ENCODE measurements around the gene RPS6KA5.

Gene RPS6KA5

DNA sequence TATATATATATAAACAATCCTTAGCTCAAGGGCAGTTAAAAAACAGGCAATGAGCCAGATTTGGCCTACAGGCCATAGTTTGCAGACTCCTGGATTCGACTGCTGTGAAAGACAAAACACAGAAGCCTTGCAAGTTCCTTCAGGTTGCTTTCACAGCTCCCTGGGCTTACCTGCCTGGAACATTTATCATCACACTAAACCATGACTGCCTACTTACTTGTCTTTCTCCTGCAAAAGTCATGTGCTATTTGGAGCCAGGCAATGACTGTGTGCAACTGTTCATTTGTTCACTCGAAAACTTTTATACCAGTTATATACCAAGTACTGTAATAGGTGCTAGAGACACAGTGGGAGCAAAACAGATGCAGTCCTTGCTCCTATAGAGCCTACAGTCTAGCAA lies 2.2 kb upstream of the RPS6KA5 start:
- no peaks in the 10 kb centered on the region for H3K36me3 ChIP-seq (ENCODE audit: control insufficient read depth in 1 of 2, insufficient read depth in 2 of 2, low read length in 2 of 2)
- no peak overlapping the region for H2AFZ ChIP-seq (ENCODE audit: insufficient read depth, low read length, poor library complexity)
- H4K8ac ChIP-seq (ENCODE audit: low read depth, low read length), result no peak overlapping the region
- no peak overlapping the region for H3K4me3 ChIP-seq (ENCODE audit: low read depth, low read length)
- H3K23ac ChIP-seq (ENCODE audit: low read length), result no peak overlapping the region
- no peak overlapping the region for H4K91ac ChIP-seq (ENCODE audit: low read depth, low read length)
- no peak overlapping the region for H3K4me2 ChIP-seq (ENCODE audit: low read length)
- H3K79me1 ChIP-seq (ENCODE audit: low read length), result peaks cover 5% of the 10 kb centered on the region
- no peak overlapping the region for H2BK12ac ChIP-seq (ENCODE audit: low read length)
- no peak overlapping the region for H4K12ac ChIP-seq (ENCODE audit: low read depth, low read length)
- H3K4ac ChIP-seq (ENCODE audit: low read depth, low read length), result no peak overlapping the region
- H3K18ac ChIP-seq (ENCODE audit: low read length), result no peak overlapping the region
- H2BK5ac ChIP-seq (ENCODE audit: low read depth, low read length, poor library complexity), result no peak overlapping the region
- H3K4me1 ChIP-seq (ENCODE audit: control insufficient read depth in 1 of 2, insufficient read depth in 2 of 2, low read length in 2 of 2), result no peaks in the 10 kb centered on the region
- no peaks in the 10 kb centered on the region for H3K27me3 ChIP-seq (ENCODE audit: insufficient read depth, low read length)
- no CpG with 5 or more reads among the region's 2 CpGs for WGBS (ENCODE audit: extremely low coverage, insufficient coverage, insufficient read length)
- H2BK120ac ChIP-seq (ENCODE audit: insufficient read depth, low read length, poor library complexity), result no peak overlapping the region
- H3K9ac ChIP-seq (ENCODE audit: low read length), result no peak overlapping the region
- no peak overlapping the region for H2AK5ac ChIP-seq (ENCODE audit: low read length)
- peaks cover 4% of the 10 kb centered on the region for H3K79me2 ChIP-seq (ENCODE audit: control insufficient read depth, insufficient read depth, low read length, poor library complexity)
- no peak overlapping the region for H3K27ac ChIP-seq (ENCODE audit: low read depth, low read length)
- DNase-seq, result no peak
- H3K14ac ChIP-seq (ENCODE audit: low read length), result no peak overlapping the region
- H3K9me3 ChIP-seq (ENCODE audit: insufficient read depth, low read depth, low read length), result no peaks in the 10 kb centered on the region

- H2BK12ac ChIP-seq (ENCODE audit: low read length), result no peak overlapping the region
- H3K36me3 ChIP-seq (ENCODE audit: control insufficient read depth in 1 of 2, insufficient read depth in 2 of 2, low read length in 2 of 2), result no peaks in the 10 kb centered on the region
- no peak overlapping the region for H3K4ac ChIP-seq (ENCODE audit: low read depth, low read length)
- H3K14ac ChIP-seq (ENCODE audit: low read length), result no peak overlapping the region
- no peak overlapping the region for H2BK120ac ChIP-seq (ENCODE audit: insufficient read depth, low read length, poor library complexity)
- no peak overlapping the region for H3K9ac ChIP-seq (ENCODE audit: low read length)
- H2AFZ ChIP-seq (ENCODE audit: insufficient read depth, low read length, poor library complexity), result no peak overlapping the region
- peaks cover 4% of the 10 kb centered on the region for H3K79me2 ChIP-seq (ENCODE audit: control insufficient read depth, insufficient read depth, low read length, poor library complexity)
- H2AK5ac ChIP-seq (ENCODE audit: low read length), result no peak overlapping the region
- no peaks in the 10 kb centered on the region for H3K9me3 ChIP-seq (ENCODE audit: insufficient read depth, low read depth, low read length)
- H3K27ac ChIP-seq (ENCODE audit: low read depth, low read length), result no peak overlapping the region
- H3K4me2 ChIP-seq (ENCODE audit: low read length), result peak overlapping the region; percentile 96
- H4K12ac ChIP-seq (ENCODE audit: low read depth, low read length), result no peak overlapping the region
- H3K23ac ChIP-seq (ENCODE audit: low read length), result no peak overlapping the region
- peaks cover 5% of the 10 kb centered on the region for H3K79me1 ChIP-seq (ENCODE audit: low read length)
- H2BK5ac ChIP-seq (ENCODE audit: low read depth, low read length, poor library complexity), result no peak overlapping the region
- no peak overlapping the region for H3K18ac ChIP-seq (ENCODE audit: low read length)
- no peaks in the 10 kb centered on the region for H3K27me3 ChIP-seq (ENCODE audit: insufficient read depth, low read length)
- H4K8ac ChIP-seq (ENCODE audit: low read depth, low read length), result no peak overlapping the region
- DNase-seq, result no peak
- peak overlapping the region; percentile 57 for H3K4me3 ChIP-seq (ENCODE audit: low read depth, low read length)
- no CpG with 5 or more reads among the region's 26 CpGs for WGBS (ENCODE audit: extremely low coverage, insufficient coverage, insufficient read length)
- no peaks in the 10 kb centered on the region for H3K4me1 ChIP-seq (ENCODE audit: control insufficient read depth in 1 of 2, insufficient read depth in 2 of 2, low read length in 2 of 2)
- H4K91ac ChIP-seq (ENCODE audit: low read depth, low read length), result no peak overlapping the region
These were observed 831 bp upstream of the RPS6KA5 start for GRCh38 chr14:91061056-91061887.

DNA sequence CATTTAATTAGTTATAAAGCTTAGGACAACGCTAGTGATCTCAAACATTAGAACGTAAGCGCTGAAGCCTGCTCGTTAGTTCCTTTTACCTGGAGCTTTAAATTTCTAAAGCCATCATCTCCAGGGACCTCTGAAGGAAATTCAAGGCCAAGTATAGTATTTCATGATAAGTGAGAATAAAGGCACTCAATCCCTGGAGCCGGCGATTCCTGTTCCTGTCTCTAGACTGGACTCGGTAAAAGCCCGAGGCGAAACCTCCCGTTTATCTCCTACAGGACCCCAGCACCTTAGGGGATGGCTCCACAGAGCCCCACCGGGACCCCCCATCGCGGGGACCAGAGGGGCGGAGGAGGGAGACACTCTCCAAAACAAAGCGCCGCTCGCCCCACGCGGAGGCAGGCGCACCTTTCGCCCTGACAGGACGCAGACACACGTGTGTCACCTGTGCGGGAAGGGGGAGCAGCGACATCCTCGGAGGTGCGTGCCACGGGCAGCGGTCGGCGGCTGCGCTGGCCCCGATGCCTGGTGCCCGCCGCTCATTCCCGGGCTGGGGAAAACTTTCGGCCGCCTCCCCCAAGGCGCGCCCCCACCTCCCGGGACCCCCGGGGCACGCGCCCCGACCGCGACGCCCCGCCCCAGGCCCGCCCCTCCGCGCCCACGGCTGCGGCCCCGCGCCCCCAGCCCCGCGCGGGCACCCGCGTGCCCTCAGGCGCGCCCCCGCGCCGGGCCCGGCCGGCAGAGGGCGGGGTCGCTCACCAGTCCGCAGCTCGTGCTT lies 678 bp downstream of the RPS6KA5 start:
- no CpG with 5 or more reads among the region's 72 CpGs for WGBS (ENCODE audit: extremely low coverage, insufficient coverage, insufficient read length)

GRCh38 chr14:91058042-91058581 lies 2.3 kb downstream of the RPS6KA5 start:
- H4K8ac ChIP-seq (ENCODE audit: low read depth, low read length), result no peak overlapping the region
- no peak overlapping the region for H3K14ac ChIP-seq (ENCODE audit: low read length)
- H3K4me3 ChIP-seq (ENCODE audit: low read depth, low read length), result no peak overlapping the region
- H3K23ac ChIP-seq (ENCODE audit: low read length), result no peak overlapping the region
- no peaks in the 10 kb centered on the region for H3K9me3 ChIP-seq (ENCODE audit: insufficient read depth, low read depth, low read length)
- no peak overlapping the region for H3K9ac ChIP-seq (ENCODE audit: low read length)
- no peak overlapping the region for H3K4ac ChIP-seq (ENCODE audit: low read depth, low read length)
- no peak overlapping the region for H4K91ac ChIP-seq (ENCODE audit: low read depth, low read length)
- no peak overlapping the region for H3K4me2 ChIP-seq (ENCODE audit: low read length)
- H4K12ac ChIP-seq (ENCODE audit: low read depth, low read length), result no peak overlapping the region
- no peak overlapping the region for H2BK12ac ChIP-seq (ENCODE audit: low read length)
- H3K36me3 ChIP-seq (ENCODE audit: control insufficient read depth in 1 of 2, insufficient read depth in 2 of 2, low read length in 2 of 2), result no peaks in the 10 kb centered on the region
- no peaks in the 10 kb centered on the region for H3K27me3 ChIP-seq (ENCODE audit: insufficient read depth, low read length)
- H3K18ac ChIP-seq (ENCODE audit: low read length), result no peak overlapping the region
- peaks cover 4% of the 10 kb centered on the region for H3K79me2 ChIP-seq (ENCODE audit: control insufficient read depth, insufficient read depth, low read length, poor library complexity)
- no peak overlapping the region for H2BK120ac ChIP-seq (ENCODE audit: insufficient read depth, low read length, poor library complexity)
- WGBS (ENCODE audit: extremely low coverage, insufficient coverage, insufficient read length), result no CpG with 5 or more reads among the region's 6 CpGs
- H2AFZ ChIP-seq (ENCODE audit: insufficient read depth, low read length, poor library complexity), result no peak overlapping the region
- no peaks in the 10 kb centered on the region for H3K4me1 ChIP-seq (ENCODE audit: control insufficient read depth in 1 of 2, insufficient read depth in 2 of 2, low read length in 2 of 2)
- no peak overlapping the region for H2BK5ac ChIP-seq (ENCODE audit: low read depth, low read length, poor library complexity)
- no peak overlapping the region for H2AK5ac ChIP-seq (ENCODE audit: low read length)
- H3K27ac ChIP-seq (ENCODE audit: low read depth, low read length), result no peak overlapping the region
- peak; percentile 41 to 75 for DNase-seq
- H3K79me1 ChIP-seq (ENCODE audit: low read length), result peaks cover 5% of the 10 kb centered on the region

More for the DNA sequence above, 678 bp downstream of the RPS6KA5 start:
- H3K9ac ChIP-seq (ENCODE audit: low read length), result peak overlapping the region; percentile 89
- no peak overlapping the region for H3K23ac ChIP-seq (ENCODE audit: low read length)
- no peak overlapping the region for H2BK120ac ChIP-seq (ENCODE audit: insufficient read depth, low read length, poor library complexity)
- H3K4me3 ChIP-seq (ENCODE audit: low read depth, low read length), result peak overlapping the region; percentile 93
- H3K9me3 ChIP-seq (ENCODE audit: insufficient read depth, low read depth, low read length), result no peaks in the 10 kb centered on the region
- peaks cover 4% of the 10 kb centered on the region for H3K79me2 ChIP-seq (ENCODE audit: control insufficient read depth, insufficient read depth, low read length, poor library complexity)
- H4K8ac ChIP-seq (ENCODE audit: low read depth, low read length), result peak overlapping the region; percentile 55
- peak overlapping the region; percentile 40 for H3K14ac ChIP-seq (ENCODE audit: low read length)
- DNase-seq, result peak; percentile 37 to 56
- no peaks in the 10 kb centered on the region for H3K27me3 ChIP-seq (ENCODE audit: insufficient read depth, low read length)
- H2AK5ac ChIP-seq (ENCODE audit: low read length), result no peak overlapping the region
- H3K36me3 ChIP-seq (ENCODE audit: control insufficient read depth in 1 of 2, insufficient read depth in 2 of 2, low read length in 2 of 2), result no peaks in the 10 kb centered on the region
- H2BK5ac ChIP-seq (ENCODE audit: low read depth, low read length, poor library complexity), result no peak overlapping the region
- no peaks in the 10 kb centered on the region for H3K4me1 ChIP-seq (ENCODE audit: control insufficient read depth in 1 of 2, insufficient read depth in 2 of 2, low read length in 2 of 2)
- peak overlapping the region; percentile 3 for H3K4ac ChIP-seq (ENCODE audit: low read depth, low read length)
- no peak overlapping the region for H4K12ac ChIP-seq (ENCODE audit: low read depth, low read length)
- peaks cover 5% of the 10 kb centered on the region for H3K79me1 ChIP-seq (ENCODE audit: low read length)
- H3K18ac ChIP-seq (ENCODE audit: low read length), result peak overlapping the region; percentile 16
- H4K91ac ChIP-seq (ENCODE audit: low read depth, low read length), result no peak overlapping the region
- no peak overlapping the region for H2BK12ac ChIP-seq (ENCODE audit: low read length)
- peak overlapping the region; percentile 87 for H3K27ac ChIP-seq (ENCODE audit: low read depth, low read length)
- H3K4me2 ChIP-seq (ENCODE audit: low read length), result peak overlapping the region; percentile 92
- peak overlapping the region; percentile 66 for H2AFZ ChIP-seq (ENCODE audit: insufficient read depth, low read length, poor library complexity)
